DMS 273 (cell line): Measurements from ENCODE around the gene LPAR6.

Experiments
- DNase-seq: peaks from one replicate; lab custom pipeline; 2025; ENCODE audit not compliant: unreplicated experiment; lab: John Stamatoyannopoulos, UW

LPAR6 gene

DNA sequence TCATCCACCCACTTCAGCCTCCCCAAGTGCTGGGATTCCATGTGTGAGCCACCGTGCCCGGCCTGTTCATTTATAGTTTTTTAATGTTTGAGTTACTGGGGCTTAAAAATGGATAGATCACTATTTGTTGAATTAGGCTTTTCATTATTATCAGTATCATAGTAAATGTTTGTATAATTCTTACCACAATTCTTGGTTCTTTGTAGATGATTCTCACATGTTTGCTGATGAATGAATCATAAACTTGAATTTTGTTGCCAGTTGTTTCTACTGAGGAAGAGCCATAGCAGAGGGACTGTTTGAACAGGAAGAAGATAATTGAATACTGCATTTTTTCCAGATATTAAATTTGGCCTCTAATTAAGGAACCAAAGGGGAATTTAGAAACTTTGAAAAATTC lies 2.6 kb upstream of the LPAR6 start:
- DNase-seq: no peak

DNA sequence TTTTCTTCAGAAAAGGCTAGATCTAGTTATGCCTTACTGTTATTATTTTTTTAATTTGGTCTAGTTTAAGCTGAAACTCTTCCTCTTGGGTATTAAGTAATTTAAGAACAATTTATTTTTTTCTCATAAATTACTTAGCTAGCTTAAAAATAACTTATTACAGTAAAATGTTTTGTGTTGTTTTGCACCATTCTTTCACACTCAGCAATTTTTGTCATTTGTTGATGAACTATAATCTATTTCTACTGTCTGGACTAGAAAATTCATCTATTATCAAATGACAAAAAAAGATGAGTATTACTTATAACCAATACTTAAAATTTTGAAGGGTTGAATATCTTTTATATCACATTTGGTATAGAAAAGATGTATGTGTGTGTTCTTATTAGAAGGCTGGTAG lies 1.6 kb upstream of the LPAR6 start:
- no peak for DNase-seq

DNA sequence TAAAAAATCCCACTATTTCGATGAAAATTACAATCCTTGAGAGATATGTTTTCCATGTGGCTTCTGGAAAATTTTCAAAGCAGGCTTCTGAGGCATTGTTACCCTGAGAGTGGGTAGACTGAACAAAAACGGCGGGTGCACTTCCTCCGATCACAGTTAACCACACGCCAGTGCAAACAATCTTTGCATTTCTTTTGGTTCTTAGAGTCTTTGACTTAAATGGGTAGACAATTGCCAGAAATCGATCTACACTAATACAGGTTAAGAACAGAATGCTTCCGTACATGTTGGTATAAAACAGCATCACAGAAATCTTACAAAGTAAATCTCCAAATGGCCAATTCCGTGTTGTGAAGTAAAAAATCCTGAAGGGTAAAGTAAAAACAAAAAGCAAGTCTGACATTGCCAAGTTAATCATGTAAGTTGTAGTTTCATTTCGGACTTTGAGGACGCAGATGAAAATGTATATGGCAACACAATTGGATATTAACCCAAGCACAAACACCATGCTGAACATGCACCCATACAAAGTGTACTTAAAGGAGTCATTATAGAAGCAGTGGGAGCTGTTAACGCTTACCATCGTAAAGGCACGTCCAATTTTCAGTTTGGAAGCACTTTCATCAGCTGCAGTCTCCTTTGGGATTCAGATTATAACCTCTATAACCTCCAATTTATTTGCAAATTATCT lies 927 bp downstream of the LPAR6 start:
- no peak for DNase-seq

DNA sequence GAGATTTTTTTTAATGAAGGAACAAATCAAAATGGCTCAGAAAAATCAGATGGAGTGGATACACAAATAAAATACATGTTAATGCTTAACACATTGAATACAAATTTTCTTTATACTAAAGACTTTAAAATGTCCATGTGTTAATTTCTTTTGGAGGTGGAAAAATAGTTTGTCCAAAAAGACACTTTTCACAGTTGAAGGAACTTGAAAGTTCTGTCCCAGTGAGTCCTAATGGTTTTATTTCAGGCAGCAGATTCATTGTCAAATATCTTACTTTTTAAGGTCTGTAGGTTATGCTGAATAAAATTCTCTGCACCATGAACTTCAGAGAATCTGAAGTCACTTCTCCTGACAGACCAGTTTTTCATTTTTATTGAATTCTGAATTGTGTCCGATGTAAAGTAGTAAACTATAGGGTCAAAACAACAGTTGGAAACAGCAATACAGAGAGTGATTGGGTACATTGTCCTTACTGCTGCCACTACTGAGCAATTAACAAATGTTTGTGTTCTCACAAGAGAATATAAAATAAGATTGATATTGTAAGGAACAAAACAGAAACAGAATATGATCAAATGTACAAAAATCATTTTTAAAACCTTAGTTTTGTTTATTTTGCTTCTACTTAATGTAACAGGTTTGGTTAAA lies 1.6 kb downstream of the LPAR6 start:
- no peak for DNase-seq

DNA sequence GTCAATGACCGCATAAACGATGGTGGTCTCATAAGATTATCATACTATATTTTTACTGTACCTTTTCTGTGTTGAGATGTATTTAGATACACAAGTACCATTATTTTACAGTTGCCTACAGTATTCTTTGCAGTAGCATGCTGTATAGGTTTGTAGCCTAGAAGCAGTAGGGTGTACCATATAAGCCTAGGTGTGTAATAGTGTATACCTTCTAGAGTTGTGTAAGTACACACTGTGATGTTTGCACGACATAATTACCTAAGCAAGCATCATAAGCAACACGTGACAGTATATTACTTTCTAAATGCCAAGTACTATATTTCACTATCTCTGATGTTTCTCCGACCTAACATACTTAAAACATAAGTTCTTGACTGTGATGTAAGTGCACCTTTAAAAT lies 2.7 kb downstream of the LPAR6 start:
- DNase-seq: no peak

DNA sequence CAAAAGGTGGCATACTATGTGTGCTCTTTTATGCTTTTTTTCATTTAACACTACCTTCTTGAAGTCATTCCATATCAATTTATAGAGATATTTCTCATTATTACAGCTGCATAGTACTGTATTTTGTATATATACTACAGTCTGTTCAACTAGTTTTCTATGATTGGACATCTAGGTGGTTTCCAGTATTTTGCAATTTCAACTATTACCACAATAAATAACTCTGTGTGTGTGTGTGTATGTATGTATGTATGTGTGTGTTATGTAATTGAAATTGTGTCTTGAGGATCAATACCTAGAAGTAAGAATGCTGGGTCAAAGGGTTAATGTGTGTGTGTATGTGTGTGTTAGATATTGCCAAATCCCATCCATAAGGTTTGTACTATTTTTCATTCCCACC lies 7.0 kb downstream of the LPAR6 start:
- no peak for DNase-seq

DNA sequence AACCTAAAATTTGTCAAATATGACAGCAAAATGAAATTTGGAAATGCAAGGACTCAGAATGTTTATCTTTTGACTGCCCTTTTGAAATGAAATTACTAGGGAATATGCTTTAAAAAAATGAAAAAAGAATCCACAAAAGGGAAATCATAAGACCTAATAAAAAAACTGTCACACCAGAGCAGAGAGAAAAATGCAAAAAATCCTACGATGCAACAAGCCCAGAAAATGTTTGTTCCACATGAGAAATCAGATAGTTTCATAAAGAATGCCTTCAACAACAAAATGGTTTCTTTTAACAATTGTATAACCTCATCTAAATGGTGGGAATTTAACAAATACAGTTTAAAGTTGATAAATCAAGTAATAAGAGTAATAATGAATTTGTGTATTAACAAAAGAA lies 8.0 kb downstream of the LPAR6 start:
- no peak for DNase-seq

DNA sequence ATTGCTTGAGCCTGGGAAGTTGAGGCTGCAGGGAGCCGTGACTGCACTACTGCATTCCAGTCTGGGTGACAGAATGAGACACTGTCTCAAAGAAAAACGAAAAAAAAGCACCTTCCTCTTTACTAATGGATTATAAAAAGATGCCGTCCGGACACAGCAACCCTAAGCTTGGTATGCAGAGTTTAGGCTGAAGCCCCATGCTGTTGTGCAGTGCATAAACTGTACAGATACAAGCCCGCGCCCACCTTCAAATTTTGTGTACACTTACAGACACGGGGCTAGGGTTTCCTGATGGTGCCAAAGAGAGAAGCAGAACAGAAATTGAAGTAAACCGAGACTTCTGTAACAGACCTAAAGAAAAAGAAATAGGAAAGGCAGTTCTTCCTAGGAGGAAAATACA lies 9.0 kb downstream of the LPAR6 start:
- DNase-seq: no peak

DNA sequence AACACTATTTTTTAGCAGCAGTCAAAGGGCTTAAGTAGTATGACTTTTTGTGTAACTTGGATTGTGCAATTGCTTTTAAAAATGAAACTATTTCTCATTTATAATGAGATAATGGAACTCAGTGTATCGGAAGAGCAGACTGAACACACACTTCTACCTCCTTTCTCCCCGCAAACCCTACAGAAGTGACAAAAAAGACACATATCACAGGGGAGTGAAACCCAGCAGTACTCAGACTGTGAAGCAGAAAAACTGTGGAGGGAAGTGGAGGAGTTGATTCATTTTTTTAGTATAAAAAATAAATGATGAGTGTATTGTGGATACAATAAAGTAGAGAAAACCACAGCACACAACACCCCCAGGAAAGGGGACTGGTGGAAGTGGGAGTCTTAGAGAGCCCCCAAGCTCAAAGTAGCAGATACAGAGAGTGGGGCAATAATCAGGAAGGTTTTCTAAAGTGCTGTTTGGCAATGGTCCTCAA lies 9.7 kb downstream of the LPAR6 start:
- DNase-seq: no peak

DNA sequence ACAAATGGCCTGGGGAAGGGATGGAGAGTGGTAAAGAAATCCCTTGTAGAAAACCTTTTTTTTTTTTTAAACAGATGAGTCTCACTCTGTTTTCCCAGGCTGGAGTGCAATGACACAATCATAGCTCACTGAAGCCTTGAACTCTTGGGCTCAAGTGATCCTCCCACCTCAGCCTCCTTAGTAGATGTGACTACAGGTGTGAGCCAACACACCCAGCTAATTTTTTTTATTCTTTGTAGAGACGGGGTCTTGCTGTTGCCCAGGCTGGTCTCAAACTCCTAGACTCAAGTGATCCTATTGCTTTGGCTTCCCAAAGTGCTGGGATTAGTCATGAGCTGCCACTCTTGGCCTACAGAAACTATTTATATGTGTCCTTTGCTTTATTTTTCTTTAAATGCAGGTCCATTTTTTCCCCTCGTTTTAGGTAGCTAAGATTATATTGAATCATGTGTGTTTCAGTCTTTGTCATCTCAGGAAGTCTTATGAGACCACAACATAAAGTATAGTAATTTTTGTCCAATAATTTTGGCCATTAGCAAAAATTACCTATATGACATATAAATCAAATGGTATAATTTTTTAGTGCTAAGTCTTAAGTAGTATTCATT lies 10.5 kb downstream of the LPAR6 start:
- no peak for DNase-seq

DNA sequence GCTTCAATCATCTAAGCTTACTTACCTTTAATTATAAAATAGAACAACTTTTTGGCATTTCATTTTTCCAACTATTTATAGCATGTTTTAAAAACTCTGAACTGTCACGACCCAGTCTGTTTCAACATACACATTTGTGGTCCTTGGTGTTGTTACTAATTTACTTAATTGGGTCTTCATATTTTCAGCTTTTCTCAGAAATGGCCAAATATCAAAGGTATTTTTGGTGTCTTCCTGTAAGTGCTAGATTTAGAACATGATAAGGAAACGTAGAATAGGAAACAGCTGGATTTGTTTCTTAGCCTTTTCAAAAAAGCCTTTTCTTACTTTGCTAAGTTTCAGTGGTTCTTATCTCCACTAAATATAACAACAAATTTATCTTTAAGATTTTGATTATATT lies 11.4 kb downstream of the LPAR6 start:
- DNase-seq: no peak

DNA sequence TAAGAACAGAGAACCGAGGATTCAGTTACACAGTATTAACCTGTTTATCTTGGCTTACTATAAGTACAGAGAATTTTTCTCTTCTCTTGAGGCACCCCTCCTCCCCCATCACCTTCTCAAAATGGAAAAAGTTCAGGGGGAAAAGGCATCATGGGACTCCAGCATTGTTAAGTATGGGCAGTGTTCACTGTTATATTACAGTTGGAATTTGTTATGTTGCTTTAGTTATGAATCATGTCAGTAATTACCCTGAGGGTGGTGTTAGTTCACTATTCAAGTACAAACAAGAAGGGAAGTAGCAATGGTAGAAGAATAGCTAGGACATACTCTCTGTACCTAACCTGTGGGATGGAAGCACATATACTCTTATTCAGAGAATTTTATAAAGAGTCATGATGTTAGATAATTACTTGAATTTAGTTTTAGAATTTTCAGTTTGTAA lies 12.0 kb downstream of the LPAR6 start:
- DNase-seq: no peak

DNA sequence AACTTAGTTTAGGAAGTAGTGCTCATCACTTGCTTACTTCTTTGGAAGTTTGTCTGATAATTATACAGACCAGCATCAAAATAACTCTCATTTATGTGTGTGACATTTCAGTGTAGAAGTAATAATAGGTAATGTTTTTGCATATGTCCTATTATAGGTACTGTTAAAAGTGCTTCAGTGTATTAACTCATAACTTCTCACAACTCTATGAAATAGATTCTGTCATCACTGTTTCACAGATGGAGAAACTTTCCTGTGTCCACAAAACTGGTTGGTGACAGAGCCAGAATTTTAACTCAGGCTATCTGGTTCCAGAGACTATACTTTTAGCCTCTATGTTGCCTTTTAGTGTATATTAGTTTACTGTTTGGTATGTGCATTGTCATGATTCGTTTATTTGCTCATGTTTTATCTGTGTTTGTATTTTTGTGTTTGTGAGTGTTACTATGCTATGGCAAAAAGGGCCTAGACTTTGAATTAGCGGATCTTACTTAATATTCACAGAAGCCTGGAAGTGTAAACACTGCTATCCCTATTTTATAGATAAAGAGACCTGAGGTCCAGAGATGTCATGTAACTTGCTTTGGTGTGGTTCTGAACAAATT lies 12.7 kb downstream of the LPAR6 start:
- no peak for DNase-seq

DNA sequence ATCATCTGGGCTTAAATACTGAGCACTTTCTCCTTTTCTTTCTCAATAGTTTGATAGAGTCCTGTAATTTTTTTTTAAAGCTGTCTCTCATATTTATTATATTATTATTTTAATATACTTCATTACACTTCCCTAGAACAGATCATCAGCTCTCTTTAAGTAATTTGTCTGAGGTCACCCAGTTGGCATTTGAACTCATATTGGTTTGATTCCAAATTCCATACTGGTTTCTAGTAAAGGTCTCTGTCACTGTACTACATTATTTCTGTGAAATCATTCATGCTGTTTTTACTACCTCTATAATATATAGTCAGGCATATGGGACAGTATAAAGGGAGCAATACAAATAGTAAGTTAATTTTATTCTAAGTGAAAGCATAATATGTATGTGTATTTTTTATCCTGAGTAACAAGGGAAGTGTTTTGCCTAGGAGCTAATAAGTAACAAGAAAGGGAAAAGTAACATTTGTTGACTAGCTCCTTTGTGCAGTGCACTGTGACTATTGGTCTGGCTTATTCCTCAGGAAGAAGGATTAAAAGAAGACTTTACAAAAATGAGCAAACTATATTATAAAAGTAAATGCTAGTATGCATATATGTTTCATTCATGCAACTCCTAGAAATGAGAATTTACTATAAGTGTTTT lies 14.3 kb downstream of the LPAR6 start:
- DNase-seq: no peak

DNA sequence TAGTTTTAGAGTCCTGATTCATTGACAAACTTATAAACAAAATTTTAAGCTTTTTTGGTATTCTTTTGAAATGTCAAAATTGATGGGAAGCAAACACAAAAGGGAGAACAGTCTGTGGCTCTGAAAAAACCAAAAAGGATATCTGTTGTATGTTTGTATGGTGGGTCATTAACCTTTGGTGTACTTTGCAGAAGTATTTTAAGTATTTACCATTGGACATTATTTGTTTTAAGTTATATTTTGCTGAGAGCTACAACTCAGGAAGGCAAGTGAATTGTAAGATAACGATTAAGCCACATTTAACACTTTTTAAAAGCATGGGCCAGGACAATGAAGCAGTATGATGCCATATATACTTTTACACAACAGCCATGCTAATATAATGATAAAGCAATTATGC lies 15.2 kb downstream of the LPAR6 start:
- no peak for DNase-seq

DNA sequence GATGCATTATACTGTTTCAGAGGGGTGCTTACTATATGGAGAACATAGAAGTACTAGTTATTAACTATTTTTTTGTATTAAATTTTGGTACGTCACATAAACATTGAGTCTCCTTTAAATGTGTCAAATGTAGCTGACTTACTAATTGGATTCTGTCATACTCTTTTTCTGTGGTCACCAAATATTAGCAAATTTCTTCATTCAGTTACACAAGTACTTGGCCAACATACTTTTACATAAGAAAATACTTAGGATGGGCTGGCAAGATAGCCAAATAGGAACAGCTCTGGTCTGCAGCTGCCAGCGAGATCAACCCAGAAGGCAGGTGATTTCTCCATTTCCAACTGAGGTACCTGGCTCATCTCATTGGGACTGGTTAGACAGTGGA lies 19.2 kb downstream of the LPAR6 start:
- DNase-seq: no peak

DNA sequence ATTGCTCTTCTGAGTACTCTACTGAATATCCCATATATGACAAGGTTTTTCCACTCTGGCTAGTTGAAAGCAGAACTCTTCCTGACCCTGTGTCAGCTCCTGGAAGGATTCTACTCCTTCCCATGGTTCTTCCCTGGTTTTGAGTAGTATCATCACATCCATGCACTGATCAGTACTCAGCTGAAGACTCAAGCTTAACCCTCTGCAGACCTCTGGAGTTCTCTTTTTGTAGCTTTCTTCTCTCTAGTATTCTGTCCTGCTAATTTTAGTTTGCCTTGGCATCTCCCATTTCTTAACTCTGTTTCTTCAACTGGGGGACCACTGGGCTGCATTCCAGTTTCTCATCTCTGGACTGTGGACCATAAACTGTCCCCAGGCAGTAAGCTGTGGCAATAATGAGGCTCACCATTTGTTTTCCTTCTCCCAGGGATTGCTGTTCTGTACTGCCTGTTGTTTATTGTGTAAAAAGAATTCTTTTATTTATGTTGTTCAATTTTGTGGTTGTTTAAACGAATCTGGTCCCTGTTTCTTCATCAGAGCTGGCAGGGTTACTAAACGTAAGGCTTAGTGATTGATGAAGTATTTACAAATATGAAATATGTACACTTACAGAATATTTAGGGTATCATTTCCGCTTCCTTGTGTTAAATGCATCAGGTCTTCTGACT lies 19.7 kb downstream of the LPAR6 start:
- no peak for DNase-seq

DNA sequence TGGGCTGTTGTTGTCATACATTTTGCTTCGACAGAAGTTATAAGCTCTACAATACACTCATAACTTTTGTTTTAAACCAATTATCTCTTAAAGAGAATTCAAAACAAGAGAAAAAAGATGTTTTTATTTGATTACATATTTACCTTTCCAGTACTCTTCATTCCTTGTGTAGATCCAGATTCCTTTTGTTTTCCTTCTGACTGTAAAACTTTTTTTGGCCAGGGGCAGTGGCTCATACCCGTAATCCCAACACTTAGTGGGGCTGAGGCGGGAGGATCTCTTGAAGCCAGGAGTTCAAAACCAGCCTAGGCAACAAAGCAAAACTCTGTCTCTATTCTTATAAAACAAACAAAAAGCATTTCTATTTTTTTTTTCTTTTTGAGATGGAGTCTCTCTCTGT lies 21.7 kb downstream of the LPAR6 start:
- no peak for DNase-seq

DNA sequence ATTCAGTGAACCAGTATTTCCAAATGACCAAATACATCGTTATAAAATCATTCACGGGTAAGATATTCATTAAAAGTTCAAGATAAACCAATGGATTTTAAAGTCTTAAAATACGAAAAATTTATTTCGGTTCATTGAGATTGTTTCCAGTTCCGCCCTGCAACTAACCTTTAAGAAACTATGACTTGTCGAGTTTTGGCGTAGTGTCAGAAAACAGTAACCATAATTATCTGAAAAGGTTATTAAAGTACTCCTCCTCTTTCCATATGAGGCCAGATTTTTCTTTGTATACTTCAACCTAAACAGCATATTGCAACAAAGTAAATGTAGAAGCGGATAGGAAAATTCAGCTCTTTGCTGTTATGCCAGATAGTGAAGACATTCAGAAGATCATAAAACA lies 26.1 kb downstream of the LPAR6 start:
- DNase-seq: no peak

DNA sequence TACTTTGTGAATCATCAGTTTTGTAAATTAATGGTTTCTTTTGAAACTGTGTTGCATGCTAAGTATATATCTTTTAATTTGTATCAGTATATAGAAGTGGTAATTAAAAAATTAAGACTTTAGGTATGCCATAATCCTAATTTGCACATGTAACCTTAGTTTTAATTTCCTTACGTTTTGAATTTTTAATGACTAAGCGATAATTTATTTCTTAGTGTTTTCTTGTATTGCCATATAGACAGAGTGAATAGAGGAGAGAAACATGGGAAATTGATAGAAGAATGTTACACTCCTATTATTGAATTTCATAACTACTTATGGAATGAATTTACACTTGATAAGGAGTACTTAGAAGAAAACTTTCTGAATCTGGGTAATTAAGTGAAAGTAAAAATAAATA lies 29.5 kb downstream of the LPAR6 start:
- DNase-seq: no peak

DNA sequence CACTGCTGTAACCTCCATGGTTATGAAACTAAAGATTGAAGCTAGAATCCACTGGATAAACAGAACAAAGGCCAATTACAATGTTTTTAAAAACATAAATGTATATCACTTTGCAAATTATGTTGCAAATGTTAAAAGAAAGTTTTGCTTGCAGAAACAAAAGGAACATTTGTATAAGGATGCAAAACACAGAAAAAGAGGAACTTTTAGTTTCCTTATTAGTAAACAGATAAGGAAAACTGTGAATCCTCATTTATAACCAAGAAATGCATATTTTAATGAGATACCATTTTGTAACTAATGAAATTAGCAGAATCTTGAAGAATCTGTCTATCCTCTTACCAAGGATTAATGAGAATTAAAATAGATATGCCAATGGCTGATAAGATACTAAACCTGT lies 32.3 kb downstream of the LPAR6 start:
- no peak for DNase-seq
